ENCODE results near the gene CIAO3. TPM values are rescaled to one million over a fixed set of nuclear protein-coding genes. Genes with fewer than 3 reads are reported as not detected.

Gene CIAO3
- total RNA-seq, 4 donors from 2014 or later = 35.2 to 110 (median 52.0) TPM

DNA sequence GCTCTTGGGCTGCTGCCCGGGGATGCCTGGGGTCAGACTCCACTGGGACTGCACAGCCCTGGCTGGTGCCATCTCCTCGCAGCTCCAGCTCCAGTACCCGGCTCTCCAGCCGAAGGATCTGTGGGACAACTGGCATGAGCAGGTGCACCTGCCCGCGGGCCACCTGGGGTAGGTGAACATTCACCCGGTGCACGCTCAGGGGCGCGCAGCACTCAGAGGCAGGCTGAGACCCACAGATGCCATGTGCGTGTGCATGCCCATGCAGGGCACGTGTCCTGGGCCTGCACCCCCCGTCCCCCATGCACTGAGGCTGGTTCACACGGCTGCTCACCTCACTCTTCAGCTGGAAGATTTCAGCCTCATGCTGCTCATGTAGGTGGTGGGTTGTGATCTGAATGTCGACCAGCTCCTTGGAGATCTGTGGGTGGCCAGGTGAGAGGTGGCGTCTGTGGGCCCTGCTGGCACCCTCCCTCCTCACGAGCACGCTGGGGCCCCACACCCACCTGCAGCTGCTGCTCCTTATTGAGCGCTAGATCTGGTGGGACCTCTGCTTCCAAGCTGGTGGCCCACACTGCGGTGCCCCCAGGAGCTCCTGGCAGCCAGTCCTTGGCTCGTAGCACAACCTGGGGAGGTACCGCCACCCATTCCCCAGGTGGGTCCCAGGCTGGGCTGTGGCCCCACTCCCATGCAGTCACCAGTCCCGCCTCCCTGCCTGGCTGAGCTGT is 15.2 kb downstream of the CIAO3 start:
- Histone ChIP-seq H3K36me3 (no peaks in the 10 kb centered on the region), H3K4me1 (peaks cover 47% of the 10 kb centered on the region), H3K27ac (no peak overlapping the region), H3K27me3 (peaks cover 34% of the 10 kb centered on the region), H3K4me3 (no peak overlapping the region), H3K9me3 (no peaks in the 10 kb centered on the region)
- 67% methylated on average over 3 of the region's 23 CpGs for WGBS
- DNase-seq (ENCODE audit: low spot score in 2 of 2) = no peak
- no peak for TF ChIP-seq POLR2A (IDR thresholded peaks at IDR 0.05)
- TF ChIP-seq EP300 (IDR thresholded peaks at IDR 0.05) = no peak
- TF ChIP-seq POLR2AphosphoS5 (IDR thresholded peaks at IDR 0.05) = no peak
- TF ChIP-seq, protein P1, sequence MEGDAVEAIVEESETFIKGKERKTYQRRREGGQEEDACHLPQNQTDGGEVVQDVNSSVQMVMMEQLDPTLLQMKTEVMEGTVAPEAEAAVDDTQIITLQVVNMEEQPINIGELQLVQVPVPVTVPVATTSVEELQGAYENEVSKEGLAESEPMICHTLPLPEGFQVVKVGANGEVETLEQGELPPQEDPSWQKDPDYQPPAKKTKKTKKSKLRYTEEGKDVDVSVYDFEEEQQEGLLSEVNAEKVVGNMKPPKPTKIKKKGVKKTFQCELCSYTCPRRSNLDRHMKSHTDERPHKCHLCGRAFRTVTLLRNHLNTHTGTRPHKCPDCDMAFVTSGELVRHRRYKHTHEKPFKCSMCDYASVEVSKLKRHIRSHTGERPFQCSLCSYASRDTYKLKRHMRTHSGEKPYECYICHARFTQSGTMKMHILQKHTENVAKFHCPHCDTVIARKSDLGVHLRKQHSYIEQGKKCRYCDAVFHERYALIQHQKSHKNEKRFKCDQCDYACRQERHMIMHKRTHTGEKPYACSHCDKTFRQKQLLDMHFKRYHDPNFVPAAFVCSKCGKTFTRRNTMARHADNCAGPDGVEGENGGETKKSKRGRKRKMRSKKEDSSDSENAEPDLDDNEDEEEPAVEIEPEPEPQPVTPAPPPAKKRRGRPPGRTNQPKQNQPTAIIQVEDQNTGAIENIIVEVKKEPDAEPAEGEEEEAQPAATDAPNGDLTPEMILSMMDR (IDR thresholded peaks at IDR 0.05) = no peak

DNA sequence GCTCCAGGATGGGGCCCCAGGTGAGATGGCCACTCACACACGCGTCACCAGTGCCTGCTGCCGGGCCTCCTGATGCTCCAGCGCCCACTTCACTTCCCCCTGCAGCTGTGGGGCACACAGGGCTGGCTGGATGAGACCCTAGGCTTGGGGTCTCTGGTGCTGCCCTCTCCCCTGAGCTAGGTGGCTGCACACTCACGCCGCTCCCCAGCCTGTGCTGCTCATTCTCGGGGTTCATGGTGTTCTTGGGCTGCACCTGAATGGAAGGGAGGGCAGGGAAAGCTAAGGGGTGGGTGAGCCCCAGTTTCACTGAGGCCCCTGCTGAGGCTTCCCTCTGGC is 15.8 kb downstream of the CIAO3 start:
- Histone ChIP-seq H3K36me3 (no peaks in the 10 kb centered on the region), H3K4me1 (peaks cover 53% of the 10 kb centered on the region), H3K27ac (no peak overlapping the region), H3K27me3 (peaks cover 34% of the 10 kb centered on the region), H3K9me3 (no peaks in the 10 kb centered on the region), H3K4me3 (no peak overlapping the region)
- no peak for DNase-seq (ENCODE audit: low spot score in 2 of 2)
- TF ChIP-seq POLR2A (IDR thresholded peaks at IDR 0.05) (no peak), EP300 (IDR thresholded peaks at IDR 0.05) (no peak)
- WGBS = no CpG with 5 or more reads among the region's 7 CpGs

DNA sequence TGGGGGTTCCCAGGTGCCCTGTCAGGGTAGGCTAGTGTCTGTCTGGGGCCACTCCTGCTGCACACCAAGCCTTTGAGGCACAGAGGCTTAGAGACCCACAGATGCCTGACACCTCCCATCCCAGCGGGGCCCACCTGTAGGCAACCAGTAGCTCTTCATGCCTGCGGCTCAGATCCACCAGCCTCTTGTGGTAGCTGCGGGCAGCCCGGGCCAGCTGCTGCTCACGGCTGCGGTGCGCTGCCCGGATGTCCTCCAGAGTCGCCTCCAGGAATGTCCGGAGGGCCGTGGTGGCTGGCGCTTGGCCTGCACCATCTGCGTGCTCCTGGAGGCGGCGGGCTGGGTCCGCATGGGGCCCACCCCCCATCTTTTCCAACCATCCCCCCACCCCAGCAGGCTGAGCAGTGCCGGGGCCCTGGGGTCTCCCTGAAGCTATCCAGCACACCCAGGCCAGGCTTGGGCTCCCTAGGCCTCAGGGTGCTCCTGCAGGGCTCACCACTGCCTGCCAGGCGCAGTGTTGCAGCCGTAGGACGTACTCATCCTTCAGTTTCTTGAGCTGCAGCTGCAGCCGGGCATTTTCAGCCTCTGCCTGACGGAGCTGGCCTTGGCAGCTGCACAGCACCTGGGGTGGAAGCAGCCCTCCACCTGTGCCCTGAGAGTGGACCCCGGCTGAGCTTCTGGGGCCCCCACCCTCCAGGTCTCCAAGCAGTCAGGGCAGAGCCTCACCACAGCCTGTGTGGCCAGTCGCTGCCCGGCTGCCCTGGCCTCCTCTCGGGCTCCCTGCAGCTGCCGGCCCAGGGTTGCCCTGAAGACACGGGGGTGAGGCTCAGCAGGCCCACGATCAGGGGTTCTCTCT is 16.4 kb downstream of the CIAO3 start:
- TF ChIP-seq, protein P1 (IDR thresholded peaks at IDR 0.05) = no peak
- TF ChIP-seq EP300 (IDR thresholded peaks at IDR 0.05) (no peak), POLR2A (IDR thresholded peaks at IDR 0.05) (no peak), POLR2AphosphoS5 (IDR thresholded peaks at IDR 0.05) (no peak)
- peaks cover 34% of the 10 kb centered on the region for H3K27me3 ChIP-seq
- no peak overlapping the region for H3K27ac ChIP-seq
- H3K4me3 ChIP-seq = no peak overlapping the region
- H3K4me1 ChIP-seq = peaks cover 57% of the 10 kb centered on the region
- DNase-seq (ENCODE audit: low spot score in 2 of 2) = no peak
- H3K9me3 ChIP-seq = no peaks in the 10 kb centered on the region
- 78% methylated on average over 10 of the region's 29 CpGs for WGBS
- no peaks in the 10 kb centered on the region for H3K36me3 ChIP-seq

DNA sequence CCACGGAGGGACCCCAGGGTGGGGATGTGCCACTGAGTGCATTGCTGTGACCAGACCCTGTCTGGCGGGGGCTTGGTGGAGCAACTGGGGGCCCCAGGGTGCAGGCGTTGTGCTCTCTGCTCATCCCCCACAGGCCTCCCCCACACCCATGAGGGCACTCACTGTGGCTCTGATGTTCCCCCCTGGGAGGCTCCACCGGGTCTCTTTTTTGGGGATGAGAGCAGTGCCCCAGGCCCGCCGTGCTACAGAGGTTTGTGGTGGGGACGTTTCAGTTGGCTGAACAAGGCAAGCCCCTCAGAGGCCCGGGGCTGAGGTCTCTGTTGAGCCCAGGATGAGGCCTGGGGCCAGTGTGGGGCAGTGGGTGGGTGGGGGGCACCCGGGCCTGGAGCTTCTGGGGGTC is 17.1 kb downstream of the CIAO3 start:
- Histone ChIP-seq H3K27ac (no peak overlapping the region), H3K9me3 (no peaks in the 10 kb centered on the region), H3K4me3 (no peak overlapping the region), H3K27me3 (peaks cover 33% of the 10 kb centered on the region), H3K36me3 (no peaks in the 10 kb centered on the region), H3K4me1 (peaks cover 55% of the 10 kb centered on the region)
- DNase-seq (ENCODE audit: low spot score in 2 of 2) = no peak
- 93% methylated on average over 2 of the region's 9 CpGs for WGBS
- TF ChIP-seq, protein P1 (IDR thresholded peaks at IDR 0.05) = no peak
- TF ChIP-seq EP300 (IDR thresholded peaks at IDR 0.05) (no peak), POLR2A (IDR thresholded peaks at IDR 0.05) (no peak), POLR2AphosphoS5 (IDR thresholded peaks at IDR 0.05) (no peak)

DNA sequence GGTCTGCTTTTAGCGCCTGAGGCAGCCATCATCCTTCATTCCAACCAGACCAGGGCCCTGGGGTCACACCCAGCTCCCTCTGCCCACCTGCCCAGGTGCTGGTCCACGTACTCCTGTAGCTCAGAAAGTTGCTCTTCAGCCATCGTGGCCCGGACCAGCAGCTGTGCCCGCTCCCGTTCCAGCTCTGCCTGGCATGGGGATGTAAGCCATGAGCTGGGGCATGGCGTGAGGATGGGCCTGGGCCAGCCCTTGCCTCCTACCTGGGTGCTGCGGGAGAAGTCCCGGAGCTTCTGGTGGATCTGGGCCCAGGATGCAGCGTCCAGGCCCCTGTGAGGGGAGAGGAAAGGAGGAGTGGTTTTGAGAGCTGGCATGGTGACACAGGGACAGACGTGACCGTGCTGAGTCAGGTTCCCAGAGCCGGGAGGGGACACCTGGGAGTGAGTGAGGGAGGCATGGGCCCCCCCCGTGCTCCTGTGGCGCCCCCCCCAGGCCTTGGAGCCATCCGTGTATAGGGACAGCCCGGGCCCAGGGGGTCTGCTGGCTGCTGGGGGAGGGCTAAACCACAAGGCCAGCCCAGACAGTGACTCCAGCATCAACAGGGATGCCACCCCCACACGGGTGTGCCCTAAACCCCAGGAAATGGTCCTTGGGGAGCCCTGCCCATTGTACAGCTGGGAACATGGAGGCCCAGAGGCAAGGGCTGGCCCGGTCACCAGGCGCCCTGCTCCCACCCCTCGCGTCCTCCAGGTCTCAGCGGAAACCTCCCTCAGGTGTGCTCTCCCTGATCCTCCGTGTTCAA is 17.8 kb downstream of the CIAO3 start:
- DNase-seq (ENCODE audit: low spot score in 2 of 2) = no peak
- H3K27me3 ChIP-seq = peaks cover 29% of the 10 kb centered on the region
- TF ChIP-seq POLR2AphosphoS5 (IDR thresholded peaks at IDR 0.05) = no peak
- TF ChIP-seq, protein P1 (IDR thresholded peaks at IDR 0.05) = no peak
- no peak for TF ChIP-seq POLR2A (IDR thresholded peaks at IDR 0.05)
- no peak for TF ChIP-seq EP300 (IDR thresholded peaks at IDR 0.05)
- 85% methylated on average over 8 of the region's 24 CpGs for WGBS
- peaks cover 48% of the 10 kb centered on the region for H3K4me1 ChIP-seq
- H3K36me3 ChIP-seq = no peaks in the 10 kb centered on the region
- no peak overlapping the region for H3K4me3 ChIP-seq
- no peaks in the 10 kb centered on the region for H3K9me3 ChIP-seq
- no peak overlapping the region for H3K27ac ChIP-seq

Data from suprapubic skin (tissue), 4 donors.